ENCODE data around the gene TRIM4. TPM values are rescaled to one million over a fixed set of nuclear protein-coding genes. Genes with fewer than 3 reads are reported as not detected.

Gene TRIM4
- total RNA-seq, 1 experiment from 2014 or later = 23.4 TPM

DNA sequence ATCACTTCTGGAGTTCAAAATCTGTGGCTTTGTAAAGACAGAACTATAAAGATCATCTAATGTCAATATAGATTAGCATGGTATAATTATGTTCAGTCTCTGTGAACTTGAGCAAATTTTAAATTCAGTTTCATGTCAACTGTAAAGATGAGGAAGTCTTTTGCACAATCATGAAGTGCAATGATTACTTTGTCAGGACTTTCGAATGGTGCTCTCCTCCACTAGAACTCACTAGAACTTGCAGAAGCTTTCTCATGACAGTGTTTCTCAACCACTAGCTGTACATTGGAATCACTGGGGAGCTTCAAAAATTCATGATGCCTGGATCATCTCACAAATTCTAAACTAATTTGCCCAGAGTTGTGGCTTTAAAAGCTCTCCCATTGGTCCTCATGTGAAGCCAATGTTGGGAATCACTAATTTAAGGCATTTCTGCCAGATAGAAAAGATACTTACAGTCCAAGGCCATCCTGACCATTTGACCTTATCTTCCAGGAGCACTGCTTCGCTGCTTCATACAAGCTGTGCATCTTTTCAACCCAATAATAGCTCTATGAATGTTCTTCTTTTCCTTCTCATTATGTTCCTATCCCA lies 55.4 kb downstream of the TRIM4 start:
- DNase-seq (ENCODE audit: low spot score) = no peak
- ChIA-PET CTCF (no interaction called here), POLR2A (ENCODE audit: low non-redundant PET) (no interaction called here)
- BruUV-seq (replicated peaks) = no TSS peak
- TF ChIP-seq EZH2 (IDR thresholded peaks at IDR 0.05; ENCODE audit: borderline replicate concordance, low read depth, low read length, poor library complexity, severe bottlenecking) = no peak
- TF ChIP-seq, protein P1, sequence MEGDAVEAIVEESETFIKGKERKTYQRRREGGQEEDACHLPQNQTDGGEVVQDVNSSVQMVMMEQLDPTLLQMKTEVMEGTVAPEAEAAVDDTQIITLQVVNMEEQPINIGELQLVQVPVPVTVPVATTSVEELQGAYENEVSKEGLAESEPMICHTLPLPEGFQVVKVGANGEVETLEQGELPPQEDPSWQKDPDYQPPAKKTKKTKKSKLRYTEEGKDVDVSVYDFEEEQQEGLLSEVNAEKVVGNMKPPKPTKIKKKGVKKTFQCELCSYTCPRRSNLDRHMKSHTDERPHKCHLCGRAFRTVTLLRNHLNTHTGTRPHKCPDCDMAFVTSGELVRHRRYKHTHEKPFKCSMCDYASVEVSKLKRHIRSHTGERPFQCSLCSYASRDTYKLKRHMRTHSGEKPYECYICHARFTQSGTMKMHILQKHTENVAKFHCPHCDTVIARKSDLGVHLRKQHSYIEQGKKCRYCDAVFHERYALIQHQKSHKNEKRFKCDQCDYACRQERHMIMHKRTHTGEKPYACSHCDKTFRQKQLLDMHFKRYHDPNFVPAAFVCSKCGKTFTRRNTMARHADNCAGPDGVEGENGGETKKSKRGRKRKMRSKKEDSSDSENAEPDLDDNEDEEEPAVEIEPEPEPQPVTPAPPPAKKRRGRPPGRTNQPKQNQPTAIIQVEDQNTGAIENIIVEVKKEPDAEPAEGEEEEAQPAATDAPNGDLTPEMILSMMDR (conservative IDR thresholded peaks at IDR 0.05; ENCODE audit: low read depth, low read length) = no peak
- Histone ChIP-seq H3K4me3 (ENCODE audit: low read depth, low read length, poor library complexity, severe bottlenecking) (no peak overlapping the region), H3K9me3 (ENCODE audit: low read depth, low read length, poor library complexity, severe bottlenecking) (no peaks in the 10 kb centered on the region), H3K36me3 (ENCODE audit: insufficient read depth, low read length, poor library complexity, severe bottlenecking) (no peaks in the 10 kb centered on the region), H3K27me3 (replicated peaks; ENCODE audit: insufficient read depth, low read depth, low read length, poor library complexity) (peaks cover 13% of the 10 kb centered on the region), H3K27ac (ENCODE audit: low read depth, low read length, poor library complexity, severe bottlenecking) (no peak overlapping the region), H3K4me1 (ENCODE audit: insufficient read depth, low read length, poor library complexity, severe bottlenecking) (no peaks in the 10 kb centered on the region)
- intact Hi-C loops (cut with micrococcal nuclease; ENCODE audit: unreplicated experiment) = no loop called here

DNA sequence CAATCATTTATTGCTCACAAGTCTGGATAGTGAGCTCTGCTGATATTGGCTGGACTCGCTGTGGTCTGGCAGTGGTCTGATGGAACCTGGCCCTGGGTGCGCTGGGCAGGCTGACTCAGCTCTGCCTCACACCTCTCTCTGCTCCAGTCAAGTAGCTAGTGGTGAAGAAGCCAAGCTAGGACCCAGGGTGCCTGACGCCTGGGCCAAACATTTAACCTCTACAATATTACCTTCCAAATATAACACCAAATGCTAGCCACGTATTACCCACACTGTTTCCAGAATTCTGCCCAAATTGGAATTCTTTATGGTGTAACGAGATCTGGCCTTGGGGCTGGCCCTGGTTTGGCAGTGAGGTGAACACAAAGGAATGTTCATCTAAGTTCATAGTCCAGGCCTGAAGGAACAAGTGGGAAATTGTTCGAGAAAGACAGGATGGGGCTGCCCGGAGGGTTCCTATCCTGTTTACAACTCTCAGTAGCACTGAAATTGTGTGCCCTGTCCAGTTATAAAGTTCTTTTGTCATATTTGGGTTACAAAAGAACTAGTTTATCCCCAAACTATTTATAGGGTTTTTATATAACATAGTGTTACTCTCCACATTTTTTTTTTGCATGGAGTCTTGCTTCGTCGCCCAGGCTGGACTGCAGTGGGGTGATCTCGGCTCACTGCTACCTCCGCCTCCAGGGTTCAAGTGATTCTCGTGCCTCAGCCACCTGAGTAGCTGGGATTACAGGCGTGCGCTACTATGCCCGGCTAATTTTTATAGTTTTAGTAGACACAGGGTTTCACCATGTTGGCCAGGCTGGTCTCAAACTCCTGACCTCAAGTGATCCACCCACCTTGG lies 58.8 kb downstream of the TRIM4 start:
- H3K36me3 ChIP-seq (ENCODE audit: insufficient read depth, low read length, poor library complexity, severe bottlenecking) = no peaks in the 10 kb centered on the region
- H3K9me3 ChIP-seq (ENCODE audit: low read depth, low read length, poor library complexity, severe bottlenecking) = no peaks in the 10 kb centered on the region
- H3K4me3 ChIP-seq (ENCODE audit: low read depth, low read length, poor library complexity, severe bottlenecking) = no peak overlapping the region
- CTCF ChIA-PET = no interaction called here
- TF ChIP-seq, protein P1 (conservative IDR thresholded peaks at IDR 0.05; ENCODE audit: low read depth, low read length) = no peak
- no peak for TF ChIP-seq EZH2 (IDR thresholded peaks at IDR 0.05; ENCODE audit: borderline replicate concordance, low read depth, low read length, poor library complexity, severe bottlenecking)
- no TSS peak for BruUV-seq (replicated peaks)
- H3K27ac ChIP-seq (ENCODE audit: low read depth, low read length, poor library complexity, severe bottlenecking) = no peak overlapping the region
- peaks cover 10% of the 10 kb centered on the region for H3K27me3 ChIP-seq (replicated peaks; ENCODE audit: insufficient read depth, low read depth, low read length, poor library complexity)
- no peaks in the 10 kb centered on the region for H3K4me1 ChIP-seq (ENCODE audit: insufficient read depth, low read length, poor library complexity, severe bottlenecking)
- POLR2A ChIA-PET (ENCODE audit: low non-redundant PET) = no interaction called here
- DNase-seq (ENCODE audit: low spot score) = no peak
- intact Hi-C loops (cut with micrococcal nuclease; ENCODE audit: unreplicated experiment) = no loop called here

- CTCF ChIA-PET = no interaction called here
- no peak for TF ChIP-seq EZH2 (IDR thresholded peaks at IDR 0.05; ENCODE audit: borderline replicate concordance, low read depth, low read length, poor library complexity, severe bottlenecking)
- TF ChIP-seq, protein P1 (conservative IDR thresholded peaks at IDR 0.05; ENCODE audit: low read depth, low read length) = no peak
- intact Hi-C loops (cut with micrococcal nuclease; ENCODE audit: unreplicated experiment) = no loop called here
Measured at GRCh38 chr7:99855236-99855635, 64.1 kb downstream of the TRIM4 start.

More at GRCh38 chr7:99855236-99855635, 64.1 kb downstream of the TRIM4 start:
- no TSS peak for BruUV-seq (replicated peaks)
- Histone ChIP-seq H3K4me3 (ENCODE audit: low read depth, low read length, poor library complexity, severe bottlenecking) (no peak overlapping the region), H3K36me3 (ENCODE audit: insufficient read depth, low read length, poor library complexity, severe bottlenecking) (no peaks in the 10 kb centered on the region), H3K4me1 (ENCODE audit: insufficient read depth, low read length, poor library complexity, severe bottlenecking) (no peaks in the 10 kb centered on the region), H3K27me3 (replicated peaks; ENCODE audit: insufficient read depth, low read depth, low read length, poor library complexity) (peaks cover 11% of the 10 kb centered on the region), H3K27ac (ENCODE audit: low read depth, low read length, poor library complexity, severe bottlenecking) (no peak overlapping the region), H3K9me3 (ENCODE audit: low read depth, low read length, poor library complexity, severe bottlenecking) (no peaks in the 10 kb centered on the region)
- POLR2A ChIA-PET (ENCODE audit: low non-redundant PET) = no interaction called here
- DNase-seq (ENCODE audit: low spot score) = no peak
